SK-N-MC (cell line): Measurements from ENCODE around the gene FNDC8.

Experiments used
- EZH2 ChIP-seq: fragments of 200-600 bp; sonication (generic); IDR thresholded peaks from one replicate; pipeline ENCODE4 v1.6.1; 2017; ENCODE audit warnings: antibody characterized with exemption
- FOXP2 ChIP-seq: optimal IDR thresholded peaks from 2 replicates; pipeline ENCODE3; 2011; ENCODE audit warnings: mild to moderate bottlenecking, moderate library complexity; ENCODE audit not compliant: insufficient read depth; ENCODE audit errors: extremely low read length, control extremely low read depth
- POLR2AphosphoS5 ChIP-seq: IDR thresholded peaks from 2 replicates; pipeline ENCODE4 v1.6.1; 2012; ENCODE audit warnings: mild to moderate bottlenecking, low read depth, low read length, borderline replicate concordance

DNA sequence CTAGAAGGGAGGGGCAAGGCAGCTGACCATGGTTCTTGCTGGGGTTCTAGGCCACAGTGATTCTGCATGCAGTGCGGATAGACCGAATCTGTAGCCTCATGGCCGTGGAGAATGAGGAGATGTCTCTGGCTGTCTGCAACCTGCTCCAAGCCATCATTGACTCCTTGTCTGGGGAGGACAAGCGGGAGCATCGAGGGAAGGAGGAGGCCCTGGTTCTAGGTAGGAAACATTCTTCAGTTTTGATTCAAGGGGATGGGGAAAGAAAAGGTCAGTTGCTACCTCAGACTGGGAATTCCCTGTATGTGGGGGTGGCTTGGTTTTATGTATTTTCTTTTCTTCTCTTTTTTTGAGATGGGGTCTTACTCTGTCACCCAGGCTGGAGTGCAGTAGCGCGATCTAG, 33.8 kb downstream of the FNDC8 start:
- no peak for TF ChIP-seq POLR2AphosphoS5
- no peak for TF ChIP-seq EZH2
- TF ChIP-seq FOXP2: no peak
